Endothelial cell of umbilical vein (primary cell): Measurements from ENCODE around the gene TK1. TPM values are rescaled to one million over a fixed set of nuclear protein-coding genes. Genes with fewer than 3 reads are reported as not detected.

ENCODE experiments used
- BruUV-seq: library from RNA; stranded (reverse); fragments of 400-500 nt; replicated peaks from 2 replicates; lab custom pipeline; 2021; lab: Mats Ljungman, UMichigan
- CTCF ChIA-PET: fragments of 300-600, 350-600 bp; sonication (Branson Sonifier 250); formaldehyde crosslinking; loops from one replicate; lab custom pipeline; 2021; ENCODE audit warnings: antibody characterized with exemption, inconsistent platforms; lab: Charles Lee
- POLR2A ChIA-PET: fragments of 300-600, 350-600 bp; sonication (Branson Sonifier 250); formaldehyde crosslinking; loops from one replicate; lab custom pipeline; 2021; ENCODE audit warnings: antibody characterized with exemption, inconsistent platforms; lab: Charles Lee
- DNase-seq: peaks from one replicate; pipeline ENCODE4 v3.0.0-alpha.2; 2011; ENCODE audit warnings: low read depth, low spot score
- FAIRE-seq: peaks from 2 replicates; lab custom pipeline; 2011; peaks lifted over from hg19 to GRCh38; lab: Jason Lieb, UNC
- H2AFZ ChIP-seq: 2 replicates; pipeline ENCODE4 v1.6.0; 2012; ENCODE audit warnings: low read depth, low read length, control low read depth, inconsistent platforms
- H3K27ac ChIP-seq: 2 replicates; pipeline ENCODE4 v1.5.1; 2011; ENCODE audit warnings: low read depth, mild to moderate bottlenecking, control low read depth, low read length, moderate library complexity; ENCODE audit not compliant: insufficient read depth
- H3K27me3 ChIP-seq, 2 experiments: 2 replicates each; pipeline versions ENCODE4 v1.6.0 to v1.6.1; 2011; ENCODE audit warnings: low read length in 2 of 2, mixed read lengths in 1 of 2; ENCODE audit not compliant: control insufficient read depth in 2 of 2, insufficient read depth in 2 of 2
- H3K36me3 ChIP-seq, 2 experiments: 2 replicates in 1 of 2; 3 replicates in 1 of 2; pipeline ENCODE4 v1.5.1; 2011; ENCODE audit warnings: low read length in 2 of 2, mild to moderate bottlenecking in 1 of 2, moderate library complexity in 1 of 2; ENCODE audit not compliant: control insufficient read depth in 2 of 2, insufficient read depth in 2 of 2; ENCODE audit errors: extremely low read depth in 1 of 2
- H3K4me1 ChIP-seq: 3 replicates; pipeline ENCODE4 v1.5.1; 2011; ENCODE audit warnings: mild to moderate bottlenecking, low read length; ENCODE audit not compliant: control insufficient read depth, insufficient read depth; ENCODE audit errors: extremely low read depth
- H3K4me2 ChIP-seq: 2 replicates; pipeline ENCODE4 v1.6.1; 2011; ENCODE audit warnings: low read length, control low read depth, mixed read lengths; ENCODE audit not compliant: insufficient read depth
- H3K4me3 ChIP-seq, 3 experiments: fragments of 200-600 bp in 1 of 3; sonication (generic), shearing (Covaris generic) in 1 of 3; replicated peaks in 1 of 3; 2 replicates each; pipeline ENCODE4 v1.5.1; 2011 to 2016; ENCODE audit warnings: control low read depth in 3 of 3, low read length in 3 of 3, mild to moderate bottlenecking in 2 of 3, inconsistent platforms in 1 of 3, low read depth in 1 of 3, moderate library complexity in 1 of 3; ENCODE audit not compliant: insufficient read depth in 1 of 3
- H3K79me2 ChIP-seq: 2 replicates; pipeline ENCODE4 v1.6.0; 2012; ENCODE audit warnings: low read length, inconsistent platforms; ENCODE audit not compliant: control insufficient read depth, insufficient read depth
- H3K9ac ChIP-seq: replicated peaks from 2 replicates; pipeline ENCODE3; 2011; ENCODE audit warnings: low read length, control low read depth; ENCODE audit not compliant: insufficient read depth; ENCODE audit errors: extremely low read depth
- H3K9me1 ChIP-seq: replicated peaks from 3 replicates; pipeline ENCODE4 v1.6.0; 2011; ENCODE audit warnings: mild to moderate bottlenecking, low read length; ENCODE audit not compliant: control insufficient read depth, insufficient read depth; ENCODE audit errors: extremely low read depth
- H3K9me3 ChIP-seq: replicated peaks from 2 replicates; pipeline ENCODE4 v1.5.1; 2012; ENCODE audit warnings: low read length, inconsistent platforms; ENCODE audit not compliant: control insufficient read depth, insufficient read depth
- H4K20me1 ChIP-seq: replicated peaks from 2 replicates; pipeline ENCODE3; 2011; ENCODE audit warnings: mild to moderate bottlenecking, low read length; ENCODE audit not compliant: control insufficient read depth, insufficient read depth; ENCODE audit errors: extremely low read depth
- CTCF ChIP-seq, 2 donors: IDR thresholded peaks; 1 replicate in 1 of 2; 2 replicates in 1 of 2; pipeline ENCODE4 v1.5.1; 2011; ENCODE audit warnings: low read length in 2 of 2, mild to moderate bottlenecking in 2 of 2, moderate library complexity in 2 of 2, control low read depth in 1 of 2, inconsistent platforms in 1 of 2, low read depth in 1 of 2; ENCODE audit not compliant: insufficient read depth in 1 of 2; ENCODE audit errors: extremely low read depth in 1 of 2
- EZH2 ChIP-seq: IDR thresholded peaks from 2 replicates; pipeline ENCODE4 v1.6.1; 2012; ENCODE audit warnings: borderline replicate concordance, low read depth, mild to moderate bottlenecking, moderate library complexity, low read length, inconsistent platforms; ENCODE audit not compliant: severe bottlenecking
- FOS ChIP-seq: IDR thresholded peaks from 2 replicates; pipeline ENCODE4 v1.6.1; 2011; ENCODE audit warnings: mild to moderate bottlenecking, low read length, moderate library complexity, borderline replicate concordance; ENCODE audit not compliant: insufficient read depth
- GATA2 ChIP-seq: IDR thresholded peaks from 2 replicates; pipeline ENCODE4 v1.7.0; 2011; ENCODE audit warnings: low read depth, mild to moderate bottlenecking, moderate library complexity, mixed read lengths, low read length; ENCODE audit not compliant: insufficient read length, insufficient read depth
- JUN ChIP-seq: IDR thresholded peaks from 2 replicates; pipeline ENCODE4 v1.6.1; 2011; ENCODE audit warnings: borderline replicate concordance, low read depth; ENCODE audit not compliant: insufficient read length, insufficient read depth
- MAX ChIP-seq: IDR thresholded peaks from 2 replicates; pipeline ENCODE4 v1.6.1; 2011; ENCODE audit not compliant: insufficient read depth, insufficient read length
- MYC ChIP-seq: IDR thresholded peaks from one replicate; pipeline ENCODE4 v1.6.1; 2011; ENCODE audit warnings: mild to moderate bottlenecking, low read depth, low read length
- POLR2A ChIP-seq: IDR thresholded peaks from 2 replicates; pipeline ENCODE4 v1.6.1; 2012; ENCODE audit warnings: low read depth, mild to moderate bottlenecking, control low read depth, low read length
- POLR2AphosphoS5 ChIP-seq: IDR thresholded peaks from 2 replicates; pipeline ENCODE4 v1.6.1; 2012; ENCODE audit warnings: low read depth, mild to moderate bottlenecking, control low read depth, low read length, moderate library complexity; ENCODE audit not compliant: insufficient read depth
- dilution Hi-C: fragments of 300-500 bp; cut with MboI; formaldehyde crosslinking; loops from one replicate; pipeline ENCODE4 v1.15.0; 2019; ENCODE audit warnings: low sequenced_read_pairs; ENCODE audit not compliant: extremely low pct_ligation_motif_present
- intact Hi-C: fragments of 100-400 bp; cut with micrococcal nuclease; formaldehyde crosslinking; loops from one replicate; pipeline ENCODE4 v1.10.0; 2022
- polyA plus RNA-seq, 4 experiments: library from polyadenylated mRNA; depleted of rRNA in 3 of 4; stranded (reverse) in 3 of 4; unstranded in 1 of 4; fragments of >200 nt; gene quantifications; 2 replicates each; pipeline versions ENCODE4 v1.2.1 to v1.2.3, GENCODE V29; 2011 to 2012; ENCODE audit warnings: missing spikeins in 1 of 4
- total RNA-seq: library from RNA; stranded (reverse); gene quantifications from 2 replicates; pipeline ENCODE4 v1.2.3, GENCODE V29; 2021

Gene TK1
- total and polyA plus RNA-seq, 2 donors (not counting 3 experiments of a cell fraction or from before 2014, with no cell fraction given) = 111 to 159 TPM

GRCh38 chr17:78210111-78210510 is 23.3 kb upstream of the TK1 start:
- Histone ChIP-seq H3K9ac (no peak overlapping the region), H3K9me1 (no peaks in the 10 kb centered on the region), H3K27ac (no peak overlapping the region), H3K9me3 (no peaks in the 10 kb centered on the region), H3K27me3 (no peaks in the 10 kb centered on the region), H3K4me3 (no peak overlapping the region), H4K20me1 (no peaks in the 10 kb centered on the region), H2AFZ (no peak overlapping the region), H3K4me2 (no peak overlapping the region), H3K79me2 (peaks cover 10% of the 10 kb centered on the region), H3K4me1 (peaks cover 5% of the 10 kb centered on the region), H3K36me3 (no peaks in the 10 kb centered on the region)
- CTCF ChIA-PET = no interaction called here
- BruUV-seq = no TSS peak
- intact Hi-C loops (no loop called here), dilution Hi-C loops (no loop called here)
- TF ChIP-seq MYC (no peak), GATA2 (no peak), CTCF (IDR thresholded peaks at IDR 0.05; ENCODE audit: extremely low read depth in 1 of 2, insufficient read depth in 1 of 2, low read depth in 1 of 2, low read length in 2 of 2) (no peak), MAX (no peak), POLR2AphosphoS5 (no peak), JUN (no peak), FOS (no peak), POLR2A (no peak), EZH2 (no peak)
- POLR2A ChIA-PET = no interaction called here
- DNase-seq (no peak), FAIRE-seq (no peak)
